GM19043 (cell line): ENCODE data around the gene CFAP210.

Experiments used
- ATAC-seq: cut with Tn5 transposase; IDR thresholded peaks from one replicate; pipeline ENCODE4 v1.9.1; 2021; ENCODE audit warnings: low read depth; ENCODE audit not compliant: unreplicated experiment

CFAP210 gene

DNA sequence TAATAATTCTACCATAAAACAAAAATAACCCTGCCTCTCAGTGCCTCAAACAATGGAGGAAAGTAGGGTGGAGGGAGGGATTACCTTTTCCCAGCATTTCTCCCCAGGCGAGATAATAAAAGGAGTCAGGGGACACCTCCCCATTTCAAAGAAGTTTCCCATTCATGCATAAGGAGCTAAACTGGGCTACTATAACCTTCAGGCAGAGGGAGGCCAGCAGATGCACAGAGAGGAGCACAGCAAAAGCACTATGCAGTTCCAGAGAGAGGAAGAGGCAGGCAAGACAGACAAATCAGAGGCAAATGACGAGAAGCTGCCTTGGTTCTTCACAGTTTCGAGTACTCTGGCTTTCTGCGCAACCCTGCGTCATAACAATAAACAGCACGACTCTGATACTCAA lies 17.4 kb downstream of the CFAP210 start:
- ATAC-seq = no peak

DNA sequence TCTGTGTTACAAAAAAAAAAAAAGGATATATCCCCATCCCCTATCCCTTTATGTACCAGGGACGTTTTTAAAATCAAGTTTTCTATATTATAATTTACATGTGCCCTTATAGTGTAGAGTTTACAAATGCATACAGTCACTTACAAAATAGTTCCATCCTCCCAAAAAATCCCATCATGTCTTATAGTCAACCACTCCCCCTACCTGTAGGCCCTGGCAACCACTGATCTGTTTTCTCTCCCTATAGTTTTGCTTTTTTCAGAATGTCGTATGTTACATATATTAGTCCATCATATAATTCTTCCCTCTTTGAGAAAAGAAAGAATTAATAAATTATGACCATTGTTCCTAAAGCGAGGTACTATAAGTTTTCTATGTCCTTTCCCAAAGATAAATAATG lies 17.8 kb downstream of the CFAP210 start:
- no peak for ATAC-seq

DNA sequence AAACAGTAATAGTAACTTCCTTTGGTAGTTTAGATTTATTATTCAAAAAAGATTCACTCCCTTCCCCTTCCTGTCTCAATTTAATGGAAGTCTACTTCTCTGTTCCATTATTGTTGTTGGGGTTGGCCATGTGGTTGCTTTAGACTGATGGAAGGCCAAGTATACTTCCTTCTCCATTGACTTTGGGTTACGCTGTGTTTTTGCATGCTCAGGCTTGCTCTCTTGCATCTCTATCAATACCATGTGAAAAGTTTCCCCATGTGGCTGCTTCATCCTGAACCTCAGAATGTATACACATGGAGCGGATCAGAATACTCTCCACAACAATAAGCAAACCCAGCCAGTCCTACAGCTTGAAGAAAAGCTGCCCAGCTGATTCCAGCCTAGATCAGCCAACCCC lies 20.3 kb downstream of the CFAP210 start:
- ATAC-seq = no peak

DNA sequence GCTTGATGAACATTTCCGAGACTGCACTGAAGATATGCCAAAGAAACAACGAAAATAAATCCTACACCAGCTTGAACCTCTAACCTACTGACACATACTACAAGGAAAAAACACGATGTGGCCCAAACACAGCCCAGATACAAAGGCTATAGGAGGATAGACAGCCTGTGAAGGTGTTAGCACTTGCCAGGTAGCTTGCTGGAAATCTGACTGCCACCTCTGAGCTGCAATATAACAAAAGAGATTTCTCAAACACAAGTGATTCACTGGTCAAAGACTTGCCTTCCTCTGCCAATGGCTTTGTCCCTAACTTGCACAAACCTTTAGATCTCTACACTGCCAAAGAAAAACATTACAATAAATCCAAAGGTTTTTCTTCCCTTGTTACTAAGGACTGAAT lies 21.1 kb downstream of the CFAP210 start:
- ATAC-seq = no peak

DNA sequence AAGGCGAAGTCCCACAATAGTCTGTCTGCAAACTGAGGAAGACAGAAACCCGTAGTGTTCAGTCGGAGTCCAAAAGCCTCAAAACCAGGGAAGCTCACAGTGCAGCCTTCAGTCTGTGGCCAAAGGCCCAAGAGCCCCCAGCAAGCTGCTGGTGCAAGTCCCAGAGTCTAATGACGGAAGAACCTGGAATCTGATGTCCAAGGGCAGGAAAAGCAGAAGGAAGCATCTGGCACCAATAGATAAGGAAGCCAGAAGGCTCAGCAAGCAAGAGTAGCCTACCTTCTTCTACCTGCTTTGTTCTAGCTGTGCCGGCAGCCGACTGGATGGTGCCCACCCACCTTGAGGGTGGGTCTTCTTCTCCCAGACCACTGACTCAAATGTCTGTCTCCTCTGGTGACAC lies 21.8 kb downstream of the CFAP210 start:
- no peak for ATAC-seq

DNA sequence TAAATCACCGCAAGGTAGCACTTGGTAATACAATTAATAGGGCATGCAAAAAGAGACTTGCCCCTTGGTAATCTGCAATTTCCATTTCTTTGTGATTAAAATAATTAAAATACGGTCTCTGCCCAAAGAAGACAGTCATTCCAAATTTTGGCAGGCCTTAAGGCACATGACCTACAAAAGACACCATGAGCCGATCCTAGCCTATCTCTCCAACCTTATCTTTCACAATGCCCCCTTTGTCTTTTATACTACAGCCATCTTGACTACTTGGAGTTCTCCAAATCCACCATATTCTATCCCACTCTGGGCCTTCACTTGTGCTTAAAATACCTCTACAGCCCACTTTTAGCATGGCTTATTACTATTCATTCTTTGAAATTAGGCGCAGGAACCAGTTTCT lies 23.3 kb downstream of the CFAP210 start:
- no peak for ATAC-seq

DNA sequence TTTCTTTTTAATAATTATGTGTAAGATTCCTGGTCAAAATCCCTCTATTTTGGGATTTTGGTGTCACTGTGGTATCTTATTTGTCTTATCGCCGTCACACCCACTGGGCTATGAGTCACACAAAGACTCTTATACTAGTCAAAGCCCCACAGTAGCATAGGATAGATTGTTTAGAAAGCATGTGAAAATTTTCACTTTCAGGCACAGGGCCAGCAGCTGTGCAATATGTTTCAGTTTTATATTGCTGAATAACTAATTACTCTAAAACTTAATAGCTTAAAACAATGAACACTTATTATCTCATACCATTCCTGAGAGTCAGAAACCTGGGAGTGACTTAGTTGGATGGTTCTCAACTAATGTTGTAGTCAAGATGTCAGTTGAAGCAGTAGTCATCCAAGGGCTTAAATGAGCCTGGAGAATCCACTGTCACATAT lies 24.0 kb downstream of the CFAP210 start:
- no peak for ATAC-seq

DNA sequence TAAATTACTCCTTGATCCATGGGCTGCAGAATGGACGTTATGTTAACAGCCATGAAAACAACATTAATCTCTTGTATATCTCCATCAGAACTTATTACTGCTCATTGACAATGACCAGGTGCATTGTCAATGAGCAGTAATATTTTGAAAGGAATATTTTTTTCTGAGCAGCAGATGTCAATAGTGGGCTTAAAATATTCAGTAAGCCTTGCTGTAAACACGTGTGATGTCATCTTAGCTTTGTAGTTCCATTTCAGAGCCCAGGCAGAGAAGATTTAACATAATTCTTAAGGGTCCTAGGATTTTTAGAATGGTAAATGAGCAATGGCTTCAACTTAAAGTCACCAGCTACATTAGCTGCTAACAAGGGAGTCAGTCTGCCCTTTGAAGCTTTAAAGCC lies 26.6 kb downstream of the CFAP210 start:
- ATAC-seq = no peak

DNA sequence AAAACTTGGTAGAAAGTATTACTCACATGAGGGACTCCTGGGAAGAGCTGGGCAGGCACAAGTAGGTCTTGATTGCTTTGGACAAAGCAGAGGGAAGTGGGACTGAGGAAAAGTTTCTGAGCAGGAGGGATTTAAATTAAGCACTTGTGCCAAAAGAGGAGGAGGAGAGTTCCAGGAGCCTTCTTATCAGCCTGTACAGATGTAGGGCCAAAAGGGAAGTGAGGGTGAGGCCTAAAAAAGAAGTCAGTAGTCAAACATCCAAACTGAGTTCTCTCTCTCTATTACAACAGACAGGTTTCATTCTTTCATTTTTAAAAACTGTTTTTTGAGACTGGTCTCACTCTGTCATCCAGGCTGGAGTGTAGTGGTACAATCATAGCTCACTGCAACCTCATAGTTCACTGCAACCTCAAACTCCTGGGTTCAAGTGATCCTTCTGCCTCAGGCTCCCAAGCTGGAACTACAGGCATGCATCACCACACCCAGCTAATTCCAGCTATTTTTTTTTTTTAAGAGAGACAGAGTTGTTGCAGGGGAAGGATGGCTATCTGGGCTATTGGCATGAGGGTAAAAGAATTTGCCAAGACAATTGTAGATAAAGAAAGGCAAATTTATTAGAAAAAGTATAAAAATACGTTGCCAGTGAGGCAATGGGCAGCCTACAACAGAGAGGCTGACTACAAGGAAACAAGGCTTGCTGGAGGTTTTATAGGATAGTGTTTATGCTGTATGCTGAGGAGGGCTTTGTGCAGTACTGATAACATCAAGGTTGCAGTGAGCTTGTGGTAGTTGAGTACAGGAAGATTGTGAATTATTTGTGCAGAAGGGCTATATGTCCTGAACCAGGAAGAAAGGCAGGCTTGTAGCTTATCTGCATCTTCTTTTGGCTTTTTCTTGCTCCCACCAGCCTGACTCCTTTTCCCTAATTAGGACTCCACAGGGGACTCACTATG lies 29.0 kb downstream of the CFAP210 start:
- no peak for ATAC-seq

DNA sequence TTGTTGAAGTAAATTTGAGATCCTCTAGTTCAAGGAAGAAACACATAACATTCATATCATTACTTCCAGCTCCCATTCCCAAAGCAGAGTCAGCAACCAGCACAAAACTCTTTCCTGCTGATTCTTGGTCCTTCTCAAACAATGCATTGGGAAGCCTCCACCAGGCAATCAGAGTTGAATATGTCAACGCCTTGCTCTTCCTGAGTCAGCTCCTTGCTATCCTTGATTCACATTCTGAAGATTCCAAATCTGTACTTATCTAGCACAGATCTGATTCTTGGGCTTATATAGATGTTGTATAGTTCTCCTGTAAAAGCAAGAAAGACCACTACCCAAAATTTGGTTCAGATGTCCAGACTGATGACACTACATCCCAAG lies 29.6 kb downstream of the CFAP210 start:
- ATAC-seq = no peak

DNA sequence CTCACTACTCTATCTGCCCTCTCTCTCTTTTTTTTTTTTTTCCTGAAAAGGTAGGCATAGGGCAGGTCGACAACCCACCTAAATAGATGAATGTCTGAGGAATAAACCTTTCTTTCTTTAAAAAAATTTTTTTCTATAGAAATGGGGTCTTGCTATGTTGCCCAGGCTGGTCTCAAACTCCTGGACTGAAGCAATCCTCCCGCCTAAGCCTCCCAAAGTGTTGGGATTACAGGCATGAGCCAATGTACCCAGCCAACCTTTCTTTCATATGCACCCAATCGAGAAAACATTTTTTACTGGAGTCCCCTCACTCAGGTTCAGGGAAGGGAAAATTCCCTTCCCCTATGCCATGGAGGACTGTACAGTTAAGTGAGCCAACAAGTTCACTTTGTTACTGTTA lies 31.0 kb downstream of the CFAP210 start:
- no peak for ATAC-seq

DNA sequence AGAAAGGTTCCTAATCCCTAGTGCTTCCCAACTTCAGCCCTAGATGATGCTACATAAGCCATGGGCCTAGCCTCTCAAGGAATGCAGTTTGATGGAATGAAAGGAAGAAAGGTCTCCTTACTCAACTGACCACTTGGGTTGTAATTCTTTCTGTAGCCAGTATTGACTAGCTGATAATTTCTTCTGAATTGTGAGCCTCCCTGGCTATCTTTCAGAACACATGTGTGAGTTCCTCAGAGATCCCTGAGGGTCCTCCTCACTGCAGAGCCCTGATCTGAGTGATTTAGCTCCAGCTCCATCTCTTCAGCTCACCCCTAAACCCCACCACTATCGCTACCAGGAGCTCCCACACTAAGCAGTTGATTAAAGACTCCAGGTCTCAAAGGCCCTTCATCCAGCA lies 31.5 kb downstream of the CFAP210 start:
- ATAC-seq = no peak

DNA sequence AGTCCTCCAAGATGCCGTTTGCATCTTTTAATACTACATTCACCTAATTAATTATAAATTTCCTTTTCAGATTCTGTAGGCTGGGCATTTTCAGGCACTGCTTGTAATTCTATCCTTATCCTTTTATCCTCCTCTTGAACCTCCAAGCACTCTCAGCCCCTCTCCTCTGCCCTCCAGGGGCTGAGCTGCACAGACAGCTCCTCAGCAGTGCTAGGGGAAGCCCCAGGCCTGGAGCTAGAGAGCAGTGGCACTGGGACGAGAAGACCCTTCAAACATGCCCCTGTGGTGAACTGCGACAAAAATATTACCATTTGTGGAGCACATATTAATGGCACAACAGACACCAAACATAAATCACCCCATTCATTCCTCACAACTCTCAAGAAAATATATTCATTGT lies 32.9 kb downstream of the CFAP210 start:
- ATAC-seq = no peak

DNA sequence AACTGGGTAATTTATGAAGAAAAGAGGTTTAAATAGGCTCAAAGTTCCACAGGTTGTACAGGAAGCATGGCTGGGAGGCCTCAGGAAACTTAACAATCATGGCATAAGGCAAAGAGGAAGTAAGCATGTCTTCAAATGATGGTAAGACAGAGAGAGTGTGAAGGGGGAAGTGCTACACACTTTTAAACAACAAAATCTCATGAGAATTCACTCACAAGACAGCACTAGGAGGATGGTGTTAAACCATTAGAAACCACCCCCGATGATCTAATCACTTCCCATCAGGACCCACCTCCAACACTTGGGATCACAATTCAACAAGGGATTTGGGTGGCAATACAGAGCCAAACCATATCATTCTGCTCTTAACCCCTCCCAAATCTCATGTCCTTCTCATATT lies 34.9 kb downstream of the CFAP210 start:
- ATAC-seq = no peak

DNA sequence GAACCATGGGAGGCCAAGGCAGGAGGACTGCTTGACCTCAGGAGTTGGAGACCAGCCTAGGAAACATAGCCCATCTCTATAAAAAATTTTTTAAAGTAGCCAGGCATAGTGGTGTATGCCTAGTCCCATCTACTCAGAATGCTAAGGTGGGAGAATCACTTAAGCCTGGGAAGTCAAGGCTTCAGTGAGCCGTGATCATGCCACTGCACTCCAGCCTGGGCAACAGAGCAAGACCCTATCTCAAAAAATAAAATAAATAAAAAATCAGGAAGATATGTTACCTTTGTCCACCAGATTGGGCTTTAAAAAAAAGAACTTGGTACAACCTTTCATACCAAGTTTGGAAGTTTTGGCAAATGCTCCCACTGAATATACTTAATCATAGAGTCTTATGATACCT lies 35.3 kb downstream of the CFAP210 start:
- ATAC-seq = no peak

DNA sequence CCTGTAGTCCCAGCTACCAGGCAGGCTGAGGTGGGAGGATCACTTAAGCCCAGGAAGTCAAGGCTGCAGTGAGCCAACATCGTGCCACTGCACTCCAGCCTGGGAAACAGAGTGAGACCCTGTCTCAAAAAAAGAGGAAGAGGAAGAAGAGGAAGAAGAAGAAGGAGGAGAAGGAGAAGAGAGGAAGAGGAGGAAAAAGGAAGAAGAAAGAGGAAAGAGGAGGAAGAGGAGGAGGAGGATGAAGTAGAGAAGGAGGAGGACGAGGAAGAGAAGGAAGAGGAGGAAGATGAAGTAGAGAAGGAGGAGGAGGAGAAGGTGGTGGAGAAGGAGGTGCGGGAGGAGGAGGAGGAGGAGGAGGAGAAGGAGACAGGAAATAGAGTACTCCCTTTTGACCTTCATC lies 38.0 kb downstream of the CFAP210 start:
- ATAC-seq = no peak

DNA sequence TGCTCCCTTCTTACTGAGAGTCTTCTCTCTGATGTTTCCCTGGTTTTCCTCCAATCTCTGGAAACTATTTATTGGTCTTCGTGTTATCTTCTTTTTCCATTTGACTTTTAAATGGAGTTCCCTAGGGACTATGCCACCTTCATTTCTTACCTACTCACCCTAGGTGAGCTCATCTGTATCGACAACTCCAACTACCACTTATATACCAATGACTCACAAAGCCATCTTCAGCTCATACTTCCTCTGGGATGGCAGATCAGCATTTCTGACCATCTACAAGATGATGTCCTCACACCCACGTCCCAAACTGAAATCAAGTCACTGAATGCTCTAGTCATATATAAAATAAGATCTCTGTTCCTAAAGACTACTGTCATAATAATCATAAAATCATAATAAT lies 40.6 kb downstream of the CFAP210 start:
- ATAC-seq = no peak

DNA sequence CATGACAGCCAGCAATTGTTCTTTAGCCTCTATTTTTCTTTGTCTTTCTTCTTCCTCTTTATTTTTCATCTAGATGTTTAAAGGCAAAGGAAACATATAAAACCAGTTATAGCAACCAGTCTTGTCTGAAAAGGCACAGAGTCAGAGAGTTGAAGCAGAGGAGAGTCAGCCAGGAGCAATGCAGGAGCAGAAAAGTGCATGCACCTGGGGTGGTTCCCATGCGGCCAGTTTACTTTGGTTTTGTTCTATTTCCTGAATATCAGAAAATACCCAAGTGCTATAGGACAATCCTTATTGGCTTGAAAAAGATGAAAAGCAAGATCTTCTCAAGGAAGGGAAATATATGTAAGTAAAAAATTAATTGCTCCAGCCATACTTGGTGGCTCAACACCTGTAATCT lies 44.9 kb downstream of the CFAP210 start:
- ATAC-seq = no peak

DNA sequence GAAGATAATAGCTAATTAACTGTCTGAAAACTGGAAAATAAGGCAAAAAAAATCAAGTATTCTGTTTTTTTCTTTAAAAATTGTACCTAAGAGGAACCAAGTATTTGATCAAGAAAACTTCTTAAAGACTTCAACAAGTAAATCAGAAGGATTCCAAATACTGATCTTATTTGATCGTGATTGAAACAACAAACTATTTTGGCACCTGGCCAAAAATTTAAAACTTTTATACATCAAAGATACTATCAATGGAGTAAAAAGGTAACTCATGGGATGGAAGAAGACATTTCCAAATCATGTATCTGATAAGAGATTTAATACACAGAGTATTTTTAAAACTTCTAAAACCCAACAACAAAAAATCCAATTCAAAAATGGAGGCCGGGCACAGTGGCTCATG lies 46.7 kb downstream of the CFAP210 start:
- ATAC-seq = no peak

DNA sequence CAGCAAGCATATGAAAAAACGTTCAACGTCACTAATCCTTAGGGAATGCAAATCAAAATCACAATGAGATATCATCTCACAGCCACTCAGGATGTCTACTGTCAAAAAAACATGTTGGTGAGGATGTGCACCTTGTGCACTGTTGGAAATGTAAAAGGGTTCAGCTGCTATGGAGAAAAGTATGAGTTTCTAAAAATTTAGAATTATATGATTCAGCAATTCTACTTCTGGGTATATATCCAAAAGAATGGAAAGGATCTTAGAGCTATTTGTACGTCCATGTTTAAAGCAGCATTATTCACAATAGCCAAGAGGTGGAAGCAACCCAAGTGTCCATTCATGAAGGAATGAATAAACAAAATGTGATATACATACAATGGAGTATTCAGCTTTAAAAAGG lies 50.0 kb downstream of the CFAP210 start:
- ATAC-seq = no peak

DNA sequence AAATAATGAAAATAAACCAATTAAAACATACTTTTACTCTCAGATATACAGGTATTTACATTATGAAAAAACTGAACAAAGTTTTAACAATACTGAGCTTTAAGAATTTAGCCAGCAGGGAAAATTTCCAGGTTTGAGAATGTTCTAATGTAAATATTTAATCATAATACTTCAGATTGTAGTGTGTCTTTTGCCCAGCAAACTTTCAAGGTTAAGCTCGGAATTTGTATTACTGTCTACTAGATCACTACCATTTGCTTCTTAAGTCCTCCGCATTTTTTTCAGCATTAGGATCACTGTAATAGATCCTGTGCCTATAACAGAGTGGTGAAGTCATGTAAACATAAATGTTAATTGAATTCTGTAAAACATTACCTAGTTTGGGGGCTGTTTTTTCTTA lies 52.7 kb downstream of the CFAP210 start:
- ATAC-seq = no peak

DNA sequence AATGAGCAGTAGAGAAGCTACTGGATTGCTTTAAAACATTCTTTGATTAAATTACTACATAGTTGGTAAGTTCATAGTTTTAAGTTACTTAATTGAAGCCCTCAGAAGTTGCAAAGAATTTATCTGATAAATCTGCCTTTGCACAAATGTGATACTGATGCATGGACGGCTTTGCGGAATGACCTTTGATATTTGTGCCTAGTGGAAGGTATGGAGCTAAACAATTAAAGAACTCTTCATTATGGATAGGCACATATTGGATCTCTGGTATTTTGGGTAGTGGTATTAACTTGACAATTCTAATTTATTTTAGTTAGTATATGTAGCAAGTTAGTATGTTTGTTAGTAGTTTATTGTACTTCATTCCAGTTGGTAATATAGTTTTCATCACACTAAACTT lies 54.1 kb downstream of the CFAP210 start:
- no peak for ATAC-seq

DNA sequence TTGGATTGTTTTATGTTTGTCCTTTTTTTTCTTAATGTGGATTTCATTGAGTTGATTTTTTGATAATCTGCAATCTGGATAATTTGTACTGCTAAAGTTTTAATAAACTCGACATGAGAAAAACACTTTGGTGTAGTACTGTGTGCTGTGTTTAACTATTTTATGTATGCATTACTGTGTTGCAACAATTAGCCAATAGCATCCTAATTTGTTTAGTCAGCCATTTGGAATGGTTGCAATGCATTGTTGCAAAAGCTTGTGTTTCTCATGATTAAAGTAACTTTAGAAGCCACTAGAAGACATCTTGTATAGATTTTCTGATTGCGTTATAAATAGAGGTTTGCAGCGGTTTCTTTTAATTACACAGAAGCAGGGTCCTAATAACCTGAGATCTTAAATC lies 56.6 kb downstream of the CFAP210 start:
- ATAC-seq = no peak
